GM19099 (cell line): ENCODE results near the gene AUH.

Source experiments
- POLR2A ChIP-seq: IDR thresholded peaks from 3 replicates; pipeline ENCODE4 v1.6.1; 2011; ENCODE audit warnings: low read depth; ENCODE audit not compliant: insufficient read length; ENCODE audit errors: extremely low read depth

Gene AUH

DNA sequence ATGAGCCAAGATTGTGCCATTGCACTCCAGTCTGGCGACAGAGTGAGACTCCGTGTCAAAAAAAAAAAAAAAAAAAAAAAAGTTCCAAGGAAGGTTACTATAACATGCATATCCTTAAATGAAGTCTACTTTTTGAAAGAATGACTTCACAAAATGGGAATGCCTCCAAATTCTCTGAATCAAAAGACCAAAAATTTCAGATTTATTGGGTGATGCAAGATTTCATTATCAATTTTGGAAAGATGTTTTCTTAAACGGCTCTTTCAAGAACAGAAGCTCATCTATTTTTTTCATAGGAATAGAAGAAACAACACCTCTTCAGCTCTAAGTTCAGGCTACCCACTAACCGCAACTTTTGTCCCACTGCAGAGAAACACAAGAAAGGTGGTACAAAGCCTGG lies 69.9 kb downstream of the AUH start:
- TF ChIP-seq POLR2A: no peak

DNA sequence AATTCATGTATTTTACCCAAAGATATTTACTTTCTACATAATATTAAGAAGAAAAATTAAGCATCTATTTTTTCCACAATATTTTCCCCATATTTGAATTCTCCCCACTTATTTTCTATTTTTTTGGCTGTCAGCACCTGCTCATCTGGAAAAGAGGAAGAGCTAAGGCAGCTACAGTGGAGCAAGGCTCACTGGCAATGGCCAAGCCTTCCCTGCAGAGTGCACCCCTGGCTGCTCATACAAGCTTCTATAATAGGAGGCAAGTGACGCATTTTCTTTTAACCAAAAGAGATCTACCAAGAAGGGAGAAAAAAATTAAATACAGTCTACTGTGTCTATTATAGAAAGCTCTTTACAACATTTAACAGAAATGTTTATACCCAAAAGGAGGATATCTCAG lies 72.5 kb downstream of the AUH start:
- TF ChIP-seq POLR2A: no peak

DNA sequence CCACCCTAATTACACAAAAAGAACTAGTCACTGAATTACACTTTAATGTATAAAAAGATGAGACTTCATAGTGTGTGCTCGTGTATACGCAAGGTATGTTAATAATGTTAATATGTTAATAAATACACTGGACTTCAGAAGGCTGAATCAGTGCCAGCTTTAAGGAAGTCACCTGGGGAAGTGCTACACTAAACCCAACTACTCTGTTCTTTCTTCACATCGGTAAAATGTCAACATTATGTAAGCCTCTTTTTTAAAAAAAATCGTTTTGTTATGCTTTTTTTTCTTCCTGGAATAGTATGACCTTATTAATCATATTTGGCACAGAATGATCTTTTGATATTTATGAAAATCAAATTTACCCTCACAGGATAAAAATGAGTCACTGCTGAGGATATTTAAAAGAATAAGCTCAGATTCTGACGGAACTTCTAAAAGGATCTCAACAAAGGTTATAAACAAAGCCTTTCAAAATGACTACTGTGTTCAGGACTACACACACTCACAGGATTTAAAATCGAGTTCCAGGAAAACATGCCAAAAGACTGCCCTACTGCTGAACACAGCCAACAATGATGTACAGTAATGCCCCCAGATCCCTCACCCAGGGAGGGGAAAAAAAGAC lies 75.9 kb downstream of the AUH start:
- no peak for TF ChIP-seq POLR2A

DNA sequence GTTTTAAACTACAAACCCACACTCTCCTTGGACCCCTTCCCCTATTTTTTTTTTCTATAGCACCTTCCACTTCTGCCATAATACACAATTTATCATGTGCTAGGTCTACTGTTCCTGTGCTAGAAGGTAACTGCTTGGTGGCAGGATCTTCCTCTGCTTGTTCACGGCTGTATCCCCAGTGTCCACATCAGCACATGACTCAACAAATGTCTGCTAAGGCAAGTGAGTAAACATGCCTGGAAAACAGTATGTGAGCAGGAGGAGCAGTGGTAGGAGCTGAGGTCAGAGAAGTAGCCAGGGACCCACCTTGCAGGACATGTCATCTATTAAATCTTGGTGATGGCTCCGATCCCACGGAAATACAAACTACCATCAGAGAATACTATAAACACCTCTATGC lies 79.4 kb downstream of the AUH start:
- TF ChIP-seq POLR2A: no peak

GRCh38 chr9:91279296-91280204 lies 82.2 kb downstream of the AUH start:
- no peak for TF ChIP-seq POLR2A

DNA sequence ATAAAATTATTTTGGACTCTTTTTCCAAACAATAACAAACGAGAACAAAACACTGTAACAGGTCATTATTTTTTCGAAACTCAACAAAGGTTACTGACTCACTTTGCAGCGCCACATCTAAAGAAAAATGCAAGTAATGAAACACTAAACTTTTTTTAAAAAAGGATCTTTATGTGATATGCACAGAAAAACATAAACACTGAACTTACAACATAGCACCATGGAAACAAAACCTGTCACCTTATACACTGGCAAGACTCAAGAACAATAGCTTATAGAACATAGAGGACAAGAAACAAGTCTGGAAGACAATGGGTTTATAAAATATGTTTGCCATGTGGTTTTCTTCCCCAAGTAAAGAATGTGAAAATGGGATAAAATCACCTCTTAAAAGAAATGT lies 85.2 kb downstream of the AUH start:
- no peak for TF ChIP-seq POLR2A

GRCh38 chr9:91275655-91276054 lies 86.1 kb downstream of the AUH start:
- TF ChIP-seq POLR2A: no peak

DNA sequence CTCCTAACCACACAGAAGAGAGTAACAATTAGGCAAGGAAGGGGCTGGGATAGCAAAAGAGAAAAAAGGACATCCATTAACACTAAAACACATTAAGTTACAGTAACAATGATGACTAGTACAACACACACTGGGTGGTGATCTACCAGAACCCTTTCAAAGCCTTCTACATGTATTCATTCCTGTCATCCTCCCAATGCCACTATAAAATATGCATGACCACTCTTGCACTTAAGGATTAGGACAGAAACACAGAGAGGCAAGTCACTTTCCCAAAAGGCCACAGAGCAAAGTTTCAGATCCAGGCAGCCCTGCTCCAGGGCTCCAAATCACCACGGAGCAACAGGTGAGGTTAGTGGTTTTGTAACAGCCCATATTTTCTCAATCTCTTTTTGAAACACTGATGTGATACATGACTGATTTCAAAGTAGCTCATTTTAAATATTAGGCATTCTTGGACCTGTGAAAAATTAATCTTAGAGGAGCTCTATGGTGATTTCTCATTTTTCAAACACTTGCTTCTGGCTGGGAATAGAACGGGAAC lies 86.7 kb downstream of the AUH start:
- no peak for TF ChIP-seq POLR2A

- no peak for TF ChIP-seq POLR2A
Observed at GRCh38 chr9:91273853-91274552, 87.7 kb downstream of the AUH start.

DNA sequence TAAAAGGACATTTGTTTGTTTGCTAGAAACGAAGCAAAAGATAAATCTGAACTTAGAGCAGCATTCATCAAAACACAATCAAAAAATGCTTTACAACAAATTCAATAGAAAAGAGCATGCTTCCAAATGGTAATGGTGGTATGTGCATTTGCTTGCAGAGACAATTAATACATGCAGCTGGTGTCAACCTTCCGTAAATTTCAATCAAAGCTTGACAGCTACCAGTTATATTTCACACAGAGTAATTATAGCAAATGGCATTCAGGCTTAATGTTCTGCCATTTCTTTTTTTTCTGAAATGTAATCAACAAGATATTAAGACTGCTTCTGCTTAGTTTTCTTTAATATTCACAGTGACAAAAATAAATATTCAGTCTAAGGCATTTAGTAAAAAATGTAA lies 90.6 kb downstream of the AUH start:
- TF ChIP-seq POLR2A: no peak

DNA sequence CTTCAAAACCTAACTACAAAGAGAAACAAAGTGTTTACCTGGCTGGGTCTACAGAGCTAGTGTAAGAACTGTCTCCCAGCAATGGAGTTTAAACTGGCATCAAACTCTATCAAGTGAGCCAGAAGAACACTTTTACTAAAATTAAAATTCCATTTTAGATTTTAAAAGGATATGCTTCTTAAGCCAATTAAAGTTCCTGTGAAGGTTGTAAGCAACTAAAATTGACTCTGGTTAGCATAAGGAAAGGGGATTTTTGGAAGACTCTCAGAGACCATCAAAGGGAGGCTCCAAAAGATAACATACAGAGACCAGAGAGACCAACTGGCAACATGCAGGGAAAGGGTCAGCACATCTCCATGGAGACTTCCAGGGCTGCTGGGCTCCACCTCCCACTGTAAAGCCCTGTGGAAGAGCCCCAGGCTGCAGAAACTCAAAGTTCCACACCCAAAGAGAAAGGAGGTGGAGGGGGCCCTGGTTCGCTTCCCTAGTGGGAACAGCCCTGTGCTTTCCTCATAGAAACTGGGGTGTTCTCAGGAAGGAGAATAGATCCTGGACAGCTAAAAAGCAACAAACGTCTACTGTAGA lies 91.7 kb downstream of the AUH start:
- no peak for TF ChIP-seq POLR2A

GRCh38 chr9:91266448-91266847 lies 95.3 kb downstream of the AUH start:
- TF ChIP-seq POLR2A: no peak

DNA sequence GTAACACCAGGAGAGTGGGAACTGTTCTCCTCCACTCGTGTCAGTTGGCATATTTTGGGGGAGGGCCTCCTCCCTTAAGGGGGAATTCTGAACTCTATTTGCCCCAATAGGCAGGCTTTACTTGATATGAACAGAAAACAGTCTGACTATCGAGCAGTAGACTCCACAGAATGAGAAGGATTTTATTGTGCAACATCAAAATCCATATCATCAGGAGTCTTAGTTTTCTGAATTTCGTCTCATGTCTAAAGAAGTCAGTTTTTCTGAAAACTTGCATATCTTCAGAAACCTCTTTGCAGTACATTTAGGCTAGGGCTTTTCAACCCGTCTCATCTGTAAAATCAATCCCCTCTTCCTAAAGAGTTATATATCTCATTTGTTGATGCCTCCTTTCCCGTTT lies 96.2 kb downstream of the AUH start:
- TF ChIP-seq POLR2A: no peak

- no peak for TF ChIP-seq POLR2A
Observed at GRCh38 chr9:91261417-91261816, 100.3 kb downstream of the AUH start.

DNA sequence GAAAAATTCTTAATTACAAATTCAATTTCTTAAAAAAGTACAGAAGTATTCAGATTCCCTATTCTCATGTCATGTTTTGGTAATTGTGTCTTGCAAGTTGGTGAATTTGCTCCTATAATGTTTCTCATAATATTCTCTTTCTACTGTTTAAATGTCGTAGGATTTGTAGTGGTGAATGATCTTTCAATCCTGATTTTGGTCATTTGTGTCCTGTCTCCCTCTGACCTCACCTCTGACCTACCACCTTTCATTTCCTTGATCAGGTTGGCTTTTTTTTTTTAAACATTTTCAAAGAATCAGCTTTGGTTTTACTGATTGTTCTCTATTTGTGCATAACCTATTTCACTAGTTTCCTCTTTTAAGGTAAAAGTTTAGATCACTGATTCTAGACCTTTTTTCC lies 102.6 kb downstream of the AUH start:
- no peak for TF ChIP-seq POLR2A
